Activated naive CD8-positive, alpha-beta T cell treated with anti-CD3 and anti-CD28 coated beads, Interleukin-2, amount 50 U/mL, for 16 hours (primary cell): ENCODE measurements around the gene CFAP107.
"Not testable (repeated sequence)": the region's sequence is repeated elsewhere in the genome, so short reads cannot be mapped to it uniquely, and the experiment has no call there.

Source experiments
- DNase-seq: peaks from one replicate; pipeline ENCODE4 v3.0.0-alpha.2; 2020; ENCODE audit warnings: low read depth, low spot score

The CFAP107 gene

GRCh38 chr1:12778061-12778460 is 32.1 kb downstream of the CFAP107 start:
- DNase-seq: no peak

- no peak for DNase-seq
Measured at GRCh38 chr1:12778907-12779306, 32.9 kb downstream of the CFAP107 start.

GRCh38 chr1:12781488-12781887 is 35.5 kb downstream of the CFAP107 start:
- not testable (repeated sequence) for DNase-seq

- not testable (repeated sequence) for DNase-seq
Measured at GRCh38 chr1:12783783-12784182, 37.8 kb downstream of the CFAP107 start.

GRCh38 chr1:12784729-12785128 is 38.7 kb downstream of the CFAP107 start:
- not testable (repeated sequence) for DNase-seq

- not testable (repeated sequence) for DNase-seq
Measured at GRCh38 chr1:12791097-12791496, 45.1 kb downstream of the CFAP107 start, which contains the start of gene PRAMEF1. Gene PRAMEF1 (plus strand): TSS chr1:12791397. CDS start chr1:12793228, 1,831 bp downstream.

- no peak for DNase-seq
Measured at GRCh38 chr1:12798911-12799310, 52.9 kb downstream of the CFAP107 start.

- DNase-seq: no peak
Measured at GRCh38 chr1:12799730-12800129, 53.7 kb downstream of the CFAP107 start.

GRCh38 chr1:12809933-12810332 is 63.9 kb downstream of the CFAP107 start:
- DNase-seq: no peak

- no peak for DNase-seq
Measured at GRCh38 chr1:12810691-12811408, 64.8 kb downstream of the CFAP107 start.

- no peak for DNase-seq
Measured at GRCh38 chr1:12811409-12811784, 65.4 kb downstream of the CFAP107 start.
